Right atrium auricular region (tissue), 2 donors: Measurements from ENCODE around the gene LRRN4CL. TPM values are rescaled to one million over a fixed set of nuclear protein-coding genes. Genes with fewer than 3 reads are reported as not detected.
"Not testable (repeated sequence)": the region's sequence is repeated elsewhere in the genome, so short reads cannot be mapped to it uniquely, and the experiment has no call there.

Experiments used
- DNase-seq: peaks from one replicate; pipeline ENCODE4 v3.0.0-alpha.2; 2019; ENCODE audit warnings: low spot score
- H3K27ac ChIP-seq, 2 donors: fragments of 200-600 bp; sonication (generic); 1 replicate in 1 of 2; 2 replicates in 1 of 2; pipeline ENCODE4 v1.5.1; 2016 to 2019
- H3K27me3 ChIP-seq, 2 donors: fragments of 200-600 bp; sonication (generic); one replicate each; pipeline versions ENCODE4 v1.5.1 to v1.6.0; 2017 to 2019
- H3K36me3 ChIP-seq: fragments of 200-600 bp; sonication (generic); one replicate; pipeline ENCODE4 v1.5.1; 2016
- H3K4me1 ChIP-seq, 2 donors: fragments of 200-600 bp; sonication (generic); one replicate each; pipeline versions ENCODE4 v1.5.1 to v1.6.0; 2017 to 2019
- H3K4me3 ChIP-seq, 2 donors: fragments of 200-600 bp; sonication (generic); 1 replicate in 1 of 2; 2 replicates in 1 of 2; pipeline ENCODE4 v1.5.1; 2017 to 2019; ENCODE audit warnings: mild to moderate bottlenecking in 1 of 2, moderate library complexity in 1 of 2
- H3K9me3 ChIP-seq, 2 donors: fragments of 200-600 bp; sonication (generic); one replicate each; pipeline ENCODE4 v1.5.1; 2019
- CTCF ChIP-seq, 2 donors: fragments of 200-600 bp; sonication (generic); IDR thresholded peaks; one replicate each; pipeline ENCODE4 v1.5.1; 2019; ENCODE audit warnings: antibody characterized with exemption in 2 of 2
- total RNA-seq, 2 donors: library from RNA; depleted of rRNA; stranded (reverse); fragments of >200 nt; gene quantifications; one replicate each; pipeline ENCODE4 v1.1.0, GENCODE V29; 2016

The LRRN4CL gene
- 1 to 10 TPM; 1.5 to 3.0 TPM for total RNA-seq

- H3K9me3 ChIP-seq = no peaks in the 10 kb centered on the region
- H3K27ac ChIP-seq = peak within 1 kb of the TSS; percentile 48 to 55
- H3K27me3 ChIP-seq = no peaks in the 10 kb centered on the region
- DNase-seq = peak; percentile 93
- TF ChIP-seq CTCF (IDR thresholded peaks at IDR 0.05) = no peak
- H3K4me1 ChIP-seq = peaks cover 0 to 28% of the 10 kb centered on the region in 2 donors
- peak within 1 kb of the TSS; percentile 13 to 37 for H3K4me3 ChIP-seq
- H3K36me3 ChIP-seq = peaks cover 31% of the 10 kb centered on the region
Observed at GRCh38 chr11:62689421-62690183, at the start of gene LRRN4CL. TSS of gene LRRN4CL (minus strand) at chr11:62689530. CDS start at chr11:62688508, 1,022 bp downstream.

GRCh38 chr11:62737196-62737595, 47.9 kb upstream of the LRRN4CL start:
- no peak for TF ChIP-seq CTCF (IDR thresholded peaks at IDR 0.05)
- no peak overlapping the region for H3K4me3 ChIP-seq
- H3K27me3 ChIP-seq = no peaks in the 10 kb centered on the region
- no peaks in the 10 kb centered on the region for H3K9me3 ChIP-seq
- H3K27ac ChIP-seq = no peak overlapping the region
- H3K4me1 ChIP-seq = no peaks in the 10 kb centered on the region
- peaks cover 61% of the 10 kb centered on the region for H3K36me3 ChIP-seq
- no peak for DNase-seq

- no peak overlapping the region for H3K4me3 ChIP-seq
- no peak overlapping the region for H3K27ac ChIP-seq
- no peak for DNase-seq
- TF ChIP-seq CTCF (IDR thresholded peaks at IDR 0.05) = no peak
- H3K27me3 ChIP-seq = no peaks in the 10 kb centered on the region
- H3K4me1 ChIP-seq = peaks cover 0 to 28% of the 10 kb centered on the region in 2 donors
- no peaks in the 10 kb centered on the region for H3K9me3 ChIP-seq
- peaks cover 47% of the 10 kb centered on the region for H3K36me3 ChIP-seq
Observed at GRCh38 chr11:62732830-62733229, 43.5 kb upstream of the LRRN4CL start.

- H3K27me3 ChIP-seq, H3K9me3 ChIP-seq, H3K27ac ChIP-seq, DNase-seq: not testable (repeated sequence)
- H3K4me1 ChIP-seq = peaks cover 0 to 38% of the 10 kb centered on the region in 2 donors
- H3K36me3 ChIP-seq = peaks cover 27% of the 10 kb centered on the region
- peak overlapping the region in 1 of 2 donors; percentile 82 for H3K4me3 ChIP-seq
Observed at GRCh38 chr11:62730076-62730475, 40.7 kb upstream of the LRRN4CL start.

- TF ChIP-seq CTCF (IDR thresholded peaks at IDR 0.05) = no peak
- H3K27me3 ChIP-seq = no peaks in the 10 kb centered on the region
- H3K27ac ChIP-seq = peak within 1 kb of the TSS; percentile 94 to 98
- H3K36me3 ChIP-seq = peaks cover 18% of the 10 kb centered on the region
- peaks cover 0 to 54% of the 10 kb centered on the region in 2 donors for H3K4me1 ChIP-seq
- peak; percentile 93 for DNase-seq
- H3K9me3 ChIP-seq = no peaks in the 10 kb centered on the region
- H3K4me3 ChIP-seq = peak within 1 kb of the TSS; percentile 76 to 82
Observed at GRCh38 chr11:62728171-62728988, 39.0 kb upstream of the LRRN4CL start, which contains the start of gene TTC9C. TSS of gene TTC9C (plus strand) at chr11:62728486. CDS start at chr11:62728849, 363 bp downstream.

GRCh38 chr11:62727872-62728170, 38.5 kb upstream of the LRRN4CL start:
- no peak for TF ChIP-seq CTCF (IDR thresholded peaks at IDR 0.05)
- no peaks in the 10 kb centered on the region for H3K9me3 ChIP-seq
- H3K36me3 ChIP-seq = peaks cover 18% of the 10 kb centered on the region
- H3K4me1 ChIP-seq = peaks cover 0 to 54% of the 10 kb centered on the region in 2 donors
- peak; percentile 90 for DNase-seq
- no peaks in the 10 kb centered on the region for H3K27me3 ChIP-seq
- peak overlapping the region; percentile 94 to 98 for H3K27ac ChIP-seq
- H3K4me3 ChIP-seq = peak overlapping the region; percentile 76 to 82
